Neutrophil (primary cell): ENCODE measurements around the gene ENAH.

Experiments used
- H3K27ac ChIP-seq: fragments of 200-600 bp; sonication (generic); 2 replicates; pipeline ENCODE4 v1.5.1; 2016; ENCODE audit warnings: mild to moderate bottlenecking, moderate library complexity
- H3K27me3 ChIP-seq: fragments of 200-600 bp; sonication (generic); 2 replicates; pipeline ENCODE4 v1.6.0; 2016; ENCODE audit warnings: mild to moderate bottlenecking
- H3K36me3 ChIP-seq: fragments of 200-600 bp; sonication (generic); 2 replicates; pipeline ENCODE4 v1.5.1; 2017
- H3K4me1 ChIP-seq, 2 experiments: fragments of 200-600 bp in 1 of 2; sonication (generic) in 1 of 2; 1 replicate in 1 of 2; 2 replicates in 1 of 2; pipeline versions ENCODE4 v1.5.1 to v1.6.1; 2013 to 2016; ENCODE audit warnings: low read depth in 1 of 2, low read length in 1 of 2, mild to moderate bottlenecking in 1 of 2, moderate library complexity in 1 of 2; ENCODE audit not compliant: control insufficient read depth in 1 of 2, insufficient read depth in 1 of 2
- H3K4me3 ChIP-seq, 2 experiments: fragments of 200-600 bp in 1 of 2; sonication (generic) in 1 of 2; 1 replicate in 1 of 2; 2 replicates in 1 of 2; pipeline ENCODE4 v1.5.1; 2013 to 2016; ENCODE audit warnings: low read depth in 1 of 2, low read length in 1 of 2, mild to moderate bottlenecking in 1 of 2, moderate library complexity in 1 of 2
- H3K9me3 ChIP-seq: fragments of 200-600 bp; sonication (generic); 2 replicates; pipeline ENCODE4 v1.5.1; 2016
- TF ChIP-seq, protein P1 (sequence below): fragments of 200-600 bp; sonication (generic); IDR thresholded peaks from 2 replicates; pipeline ENCODE4 v1.5.1; 2016; ENCODE audit warnings: antibody characterized with exemption

ENAH gene

DNA sequence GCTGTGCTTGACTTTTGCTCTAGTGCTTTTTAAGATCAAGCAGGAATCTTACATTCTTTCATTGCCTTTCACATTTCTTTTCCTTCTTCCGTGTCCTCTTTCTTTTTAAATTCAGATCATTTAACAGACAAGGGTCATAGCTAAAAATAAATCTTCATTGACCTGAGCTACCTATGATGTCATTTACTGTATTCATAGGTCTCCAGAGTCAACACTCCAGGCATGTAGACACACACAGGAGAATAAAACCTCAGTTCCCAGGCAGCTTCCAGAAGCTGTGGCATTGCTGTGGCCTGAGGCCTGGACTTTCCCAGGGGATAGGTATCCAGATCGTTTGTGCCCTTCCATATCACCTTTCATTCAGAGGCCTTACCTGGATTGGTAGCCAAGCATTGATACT, 38.5 kb upstream of the ENAH start:
- Histone ChIP-seq H3K4me1 (no peaks in the 10 kb centered on the region), H3K27ac (no peak overlapping the region), H3K4me3 (no peak overlapping the region)

DNA sequence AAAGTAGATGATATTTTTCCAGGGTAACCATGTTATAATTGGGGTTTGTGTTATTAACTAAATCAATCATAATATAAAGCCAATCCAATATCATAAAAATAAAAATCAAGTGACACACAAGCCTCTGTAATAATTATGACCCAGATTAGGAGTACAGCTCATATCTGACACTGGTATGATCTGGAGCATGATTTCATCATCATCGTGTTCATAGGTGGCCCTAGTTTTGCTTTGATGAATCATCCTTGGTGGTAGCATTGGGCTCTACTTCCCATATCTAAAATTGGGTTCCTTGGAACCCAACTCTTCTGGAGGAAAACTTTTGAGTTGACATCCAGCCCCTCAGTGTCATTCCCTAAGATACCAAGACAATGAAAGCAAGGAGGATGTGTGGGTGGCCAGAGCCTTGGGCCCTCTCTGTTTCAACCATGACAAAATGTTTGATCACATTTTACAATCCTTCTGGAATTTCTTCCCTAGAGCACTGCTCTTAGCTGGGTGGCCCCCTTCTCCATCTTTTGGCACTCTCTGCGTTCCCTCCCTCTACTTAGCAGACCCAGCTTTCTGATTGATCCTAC, 37.0 kb upstream of the ENAH start:
- TF ChIP-seq, protein P1, sequence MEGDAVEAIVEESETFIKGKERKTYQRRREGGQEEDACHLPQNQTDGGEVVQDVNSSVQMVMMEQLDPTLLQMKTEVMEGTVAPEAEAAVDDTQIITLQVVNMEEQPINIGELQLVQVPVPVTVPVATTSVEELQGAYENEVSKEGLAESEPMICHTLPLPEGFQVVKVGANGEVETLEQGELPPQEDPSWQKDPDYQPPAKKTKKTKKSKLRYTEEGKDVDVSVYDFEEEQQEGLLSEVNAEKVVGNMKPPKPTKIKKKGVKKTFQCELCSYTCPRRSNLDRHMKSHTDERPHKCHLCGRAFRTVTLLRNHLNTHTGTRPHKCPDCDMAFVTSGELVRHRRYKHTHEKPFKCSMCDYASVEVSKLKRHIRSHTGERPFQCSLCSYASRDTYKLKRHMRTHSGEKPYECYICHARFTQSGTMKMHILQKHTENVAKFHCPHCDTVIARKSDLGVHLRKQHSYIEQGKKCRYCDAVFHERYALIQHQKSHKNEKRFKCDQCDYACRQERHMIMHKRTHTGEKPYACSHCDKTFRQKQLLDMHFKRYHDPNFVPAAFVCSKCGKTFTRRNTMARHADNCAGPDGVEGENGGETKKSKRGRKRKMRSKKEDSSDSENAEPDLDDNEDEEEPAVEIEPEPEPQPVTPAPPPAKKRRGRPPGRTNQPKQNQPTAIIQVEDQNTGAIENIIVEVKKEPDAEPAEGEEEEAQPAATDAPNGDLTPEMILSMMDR, result no peak
- no peak overlapping the region for H3K4me3 ChIP-seq
- no peak overlapping the region for H3K27ac ChIP-seq
- H3K36me3 ChIP-seq, result no peaks in the 10 kb centered on the region
- no peaks in the 10 kb centered on the region for H3K9me3 ChIP-seq
- no peaks in the 10 kb centered on the region for H3K27me3 ChIP-seq
- no peaks in the 10 kb centered on the region for H3K4me1 ChIP-seq

More for the DNA sequence above, 38.5 kb upstream of the ENAH start:
- Histone ChIP-seq H3K36me3 (no peaks in the 10 kb centered on the region), H3K9me3 (no peaks in the 10 kb centered on the region), H3K27me3 (no peaks in the 10 kb centered on the region)
- TF ChIP-seq, protein P1, result no peak

DNA sequence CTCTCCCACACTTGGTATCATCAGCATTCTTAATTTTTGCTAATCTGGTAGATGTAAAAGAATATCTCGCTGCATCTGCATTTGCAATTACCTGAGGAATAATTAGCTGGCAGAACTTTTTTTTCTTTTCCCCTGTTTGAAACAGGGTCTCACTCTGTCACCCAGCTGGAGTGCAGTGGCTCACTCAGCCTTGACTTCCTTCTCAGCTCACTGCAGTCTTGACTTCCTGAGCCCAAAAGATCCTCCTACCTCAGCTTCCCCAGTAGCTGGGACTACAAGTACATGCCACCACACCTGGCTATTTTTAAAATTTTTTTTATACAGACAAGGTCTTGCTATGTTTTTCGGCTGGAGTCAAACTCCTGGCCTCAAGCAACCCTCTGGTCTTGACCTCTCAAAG, 35.4 kb upstream of the ENAH start:
- Histone ChIP-seq H3K4me3 (no peak overlapping the region), H3K27ac (no peak overlapping the region), H3K9me3 (no peaks in the 10 kb centered on the region), H3K4me1 (no peaks in the 10 kb centered on the region), H3K36me3 (no peaks in the 10 kb centered on the region), H3K27me3 (no peaks in the 10 kb centered on the region)
- TF ChIP-seq, protein P1, result no peak

DNA sequence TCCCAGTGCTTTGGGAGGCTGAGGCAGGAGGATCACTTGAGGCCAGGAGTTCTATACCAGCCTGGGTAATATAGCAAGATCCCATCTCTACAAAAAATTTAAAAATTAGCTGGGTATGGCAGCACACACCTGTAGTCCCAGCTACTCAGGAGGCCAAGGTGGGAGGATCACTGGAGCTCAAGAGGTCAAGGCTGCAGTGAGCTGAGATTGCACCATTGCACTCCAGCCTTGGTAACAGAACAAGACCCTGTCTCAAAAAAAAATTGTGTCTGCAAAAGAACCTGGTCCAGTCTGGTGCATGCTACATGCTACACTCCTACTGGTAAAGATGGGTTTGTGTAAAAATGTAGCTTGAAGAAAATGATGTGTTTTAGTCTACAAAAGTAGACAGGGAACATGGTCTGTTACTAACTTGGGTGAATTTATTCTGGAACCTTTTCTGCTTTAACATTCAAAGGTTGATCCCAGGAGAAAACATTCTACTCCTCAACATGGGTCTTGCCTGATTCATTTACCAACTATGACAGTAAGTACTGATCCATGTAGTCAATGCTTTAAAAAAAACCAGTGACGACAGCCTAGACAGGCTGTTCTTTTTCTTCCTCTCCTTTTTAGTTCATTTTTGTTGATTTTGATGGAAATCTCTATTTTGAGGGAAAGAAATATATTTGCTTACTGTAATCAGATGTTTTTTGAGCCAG, 32.7 kb upstream of the ENAH start:
- no peaks in the 10 kb centered on the region for H3K36me3 ChIP-seq
- TF ChIP-seq, protein P1, result no peak
- H3K9me3 ChIP-seq, result no peaks in the 10 kb centered on the region
- H3K4me1 ChIP-seq, result peaks cover 0 to 8% of the 10 kb centered on the region in 2 experiments
- H3K4me3 ChIP-seq, result no peak overlapping the region
- H3K27ac ChIP-seq, result no peak overlapping the region
- H3K27me3 ChIP-seq, result no peaks in the 10 kb centered on the region

DNA sequence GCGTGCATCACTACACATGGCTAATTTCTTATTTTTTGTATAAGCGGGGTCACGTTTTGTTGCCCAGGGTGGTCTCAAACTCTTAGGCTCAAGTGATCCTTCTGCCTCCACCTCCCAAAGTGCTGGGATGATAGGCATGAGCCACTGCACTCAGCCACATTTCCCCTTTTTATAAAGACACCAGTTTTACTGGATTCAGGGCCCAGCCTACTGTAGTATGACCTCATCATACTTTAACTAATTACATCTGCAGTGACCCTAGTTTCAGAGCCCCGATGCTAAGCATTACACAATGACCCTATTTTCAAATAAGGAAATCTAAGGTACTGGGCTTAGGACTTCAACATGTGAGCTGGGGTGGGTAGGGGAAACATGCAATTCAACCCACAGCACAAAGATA, 31.8 kb upstream of the ENAH start:
- TF ChIP-seq, protein P1, result no peak
- no peak overlapping the region for H3K27ac ChIP-seq
- peaks cover 0 to 8% of the 10 kb centered on the region in 2 experiments for H3K4me1 ChIP-seq
- no peaks in the 10 kb centered on the region for H3K27me3 ChIP-seq
- H3K36me3 ChIP-seq, result no peaks in the 10 kb centered on the region
- no peak overlapping the region for H3K4me3 ChIP-seq
- no peaks in the 10 kb centered on the region for H3K9me3 ChIP-seq
